Measurements from ENCODE around the gene NUAK2. TPM values are rescaled to one million over a fixed set of nuclear protein-coding genes. Genes with fewer than 3 reads are reported as not detected.
A peak's percentile ranks its signal among the peaks of the same experiment; 100 is the strongest.
"Not testable (repeated sequence)": the region's sequence is repeated elsewhere in the genome, so short reads cannot be mapped to it uniquely, and the experiment has no call there.

NUAK2 gene
- 0.71 TPM for polyA plus RNA-seq (ENCODE audit: insufficient read length)

DNA sequence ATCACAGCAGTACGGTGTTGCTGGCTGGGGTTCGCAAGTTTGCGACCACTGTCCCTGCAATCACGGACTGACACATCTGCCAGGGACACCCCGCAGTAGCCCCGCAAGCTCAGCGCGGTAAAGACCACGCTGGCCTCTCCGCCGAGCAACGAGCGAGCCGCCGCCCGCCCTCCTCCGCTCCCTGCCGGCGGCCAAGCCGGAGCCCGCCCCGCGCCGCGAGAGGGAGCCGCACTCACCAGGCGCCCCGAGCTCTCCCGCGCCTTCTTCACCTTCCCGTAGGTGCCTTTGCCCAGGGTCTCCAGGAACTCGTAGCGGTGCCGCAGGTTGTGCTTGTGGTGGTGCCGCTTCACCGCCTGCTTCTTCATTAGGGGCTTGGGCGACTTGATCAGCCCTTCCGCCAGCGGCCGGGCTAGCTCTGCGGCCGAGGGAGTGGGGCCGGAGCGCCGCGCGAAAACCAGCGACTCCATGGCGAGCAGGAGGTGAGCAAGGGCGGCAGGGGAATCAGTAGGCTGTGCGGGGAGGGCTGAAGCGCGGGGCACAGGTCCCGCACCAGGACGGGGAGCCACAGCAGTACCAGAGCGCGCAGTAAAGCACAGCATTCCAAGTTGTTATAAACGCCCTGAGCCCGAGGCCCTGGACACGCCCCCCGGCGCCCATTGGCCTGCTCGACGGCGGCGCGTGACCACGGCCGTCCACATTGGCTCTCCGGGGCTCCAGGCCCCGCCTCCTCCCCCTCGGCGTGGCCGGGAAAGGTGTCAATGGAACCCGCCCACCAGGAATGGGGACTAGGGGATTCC lies at the start of gene NUAK2:
NUAK2 (minus strand) TSS at position 584 of the 797 bp plus-strand sequence; CDS start at position 467, 117 bp downstream.
- DNase-seq = peak; percentile 72

DNA sequence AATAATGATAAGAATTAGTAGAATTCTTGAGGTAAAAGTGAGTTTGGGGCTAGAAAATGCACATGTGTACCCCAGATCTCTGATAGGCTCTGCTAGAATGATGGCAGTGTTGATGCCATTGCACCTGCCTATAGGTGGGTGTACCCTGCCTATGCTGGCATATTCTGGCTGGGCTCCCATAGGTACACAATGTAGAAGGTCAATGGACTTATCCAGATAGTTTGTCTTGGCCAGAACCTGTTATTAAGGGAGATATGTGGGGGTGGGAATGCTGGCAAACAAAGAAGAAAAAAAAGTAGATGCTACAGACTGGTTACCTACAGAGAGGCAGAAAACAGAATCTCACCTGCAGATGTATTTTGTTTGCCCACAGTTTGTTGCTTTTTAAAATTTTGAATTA lies 49.2 kb upstream of the NUAK2 start:
- no peak for DNase-seq

DNA sequence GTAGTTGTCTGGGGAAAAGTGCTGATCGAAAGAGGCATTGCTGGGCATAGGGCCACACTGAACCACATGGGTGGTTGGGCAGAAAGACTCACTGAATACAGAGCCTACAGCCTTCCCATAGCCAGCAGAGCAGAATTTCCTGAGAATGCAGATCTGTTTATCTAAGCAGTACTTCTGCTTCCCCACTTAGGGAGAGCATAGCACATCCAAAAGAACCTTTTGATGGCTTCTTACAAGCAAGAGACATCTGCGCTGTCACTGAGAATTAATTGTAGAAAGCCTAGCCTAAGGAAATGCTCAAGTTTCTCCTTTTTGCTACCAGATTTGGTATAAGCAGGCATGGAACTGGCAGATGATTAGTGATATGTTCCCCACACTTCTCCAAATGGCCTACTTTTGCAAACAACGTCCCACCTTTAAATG lies 48.2 kb upstream of the NUAK2 start:
- DNase-seq = no peak

DNA sequence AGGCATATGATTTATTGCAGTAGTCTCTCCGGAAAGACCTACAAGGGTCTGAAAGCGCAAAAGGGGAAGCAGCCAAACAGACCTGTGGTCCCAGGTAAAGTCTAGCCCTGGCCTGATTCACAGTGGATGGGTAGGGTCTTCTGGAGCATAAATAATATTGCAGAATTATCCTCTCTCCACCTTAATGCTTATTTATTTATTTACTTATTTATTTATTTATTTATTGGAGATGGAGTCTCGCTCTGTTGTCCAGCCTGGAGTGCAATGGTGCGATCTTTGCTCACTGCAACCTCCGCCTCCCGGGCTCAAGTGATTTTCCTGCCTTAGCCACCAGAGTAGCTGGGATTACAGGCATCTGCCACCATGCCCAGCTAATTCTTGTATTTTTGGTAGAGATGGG lies 46.9 kb upstream of the NUAK2 start:
- DNase-seq = no peak

DNA sequence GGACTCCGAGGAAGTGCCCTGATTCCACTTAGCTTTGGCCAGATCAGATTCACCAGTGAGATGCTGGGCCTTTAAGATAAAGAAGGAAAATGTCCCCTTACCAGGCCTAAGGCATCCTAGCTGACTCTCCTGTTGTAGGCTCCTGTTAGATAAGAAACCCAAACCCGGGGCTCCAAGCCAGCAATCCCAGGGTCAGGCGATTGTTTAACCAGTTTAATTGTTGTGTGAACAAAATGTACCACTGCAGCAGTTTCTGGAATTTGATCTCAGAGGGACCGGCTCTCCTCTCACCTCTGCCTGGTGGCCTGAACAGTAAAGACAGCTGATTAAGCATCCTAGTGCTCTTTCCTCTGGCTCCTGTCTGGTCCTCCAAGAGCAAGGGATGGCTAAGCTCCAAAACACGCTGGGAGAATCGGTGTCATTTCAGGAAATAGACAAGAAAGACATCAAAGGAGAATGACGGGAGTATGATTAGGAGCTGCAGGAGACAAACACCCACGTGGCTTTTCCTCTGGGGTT lies 44.5 kb upstream of the NUAK2 start:
- DNase-seq = no peak

DNA sequence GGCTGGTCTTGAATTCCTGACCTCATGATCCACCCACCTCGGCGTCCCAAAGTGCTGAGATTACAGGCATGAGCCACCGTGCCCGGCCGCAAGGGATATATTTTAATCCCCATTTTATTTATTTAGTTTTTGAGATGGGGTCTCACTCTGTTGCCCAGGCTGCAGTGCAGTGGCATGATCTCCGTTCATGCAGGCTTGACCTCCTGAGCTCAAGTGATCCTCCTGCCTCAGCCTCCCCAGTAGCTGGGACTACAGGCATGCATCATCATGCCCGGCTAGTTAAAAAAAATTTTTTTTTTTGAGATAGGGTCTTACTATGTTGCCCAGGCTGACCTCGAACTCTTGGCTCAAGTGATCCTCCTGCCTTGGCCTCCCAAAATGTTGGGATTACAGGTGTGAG lies 43.5 kb upstream of the NUAK2 start:
- not testable (repeated sequence) for DNase-seq

DNA sequence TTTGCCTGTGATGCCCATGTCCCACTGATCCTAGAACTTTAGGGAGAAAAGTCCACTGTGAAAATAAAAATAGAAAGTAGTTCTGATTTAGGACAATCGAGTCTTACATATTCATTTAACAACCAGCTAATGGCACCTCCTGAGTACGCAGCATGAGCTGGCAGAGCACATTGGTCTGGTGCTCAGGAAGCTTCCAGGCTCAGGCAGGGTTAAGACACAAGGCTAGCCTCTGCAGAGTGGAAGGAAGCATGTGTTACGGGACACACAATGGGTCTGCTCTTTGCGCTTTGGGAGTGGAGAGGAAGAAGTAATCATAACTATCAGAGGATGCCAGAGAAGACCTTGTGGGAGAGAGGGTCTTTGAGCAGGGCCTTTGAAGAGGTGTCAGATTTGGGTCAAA lies 39.3 kb upstream of the NUAK2 start:
- no peak for DNase-seq

DNA sequence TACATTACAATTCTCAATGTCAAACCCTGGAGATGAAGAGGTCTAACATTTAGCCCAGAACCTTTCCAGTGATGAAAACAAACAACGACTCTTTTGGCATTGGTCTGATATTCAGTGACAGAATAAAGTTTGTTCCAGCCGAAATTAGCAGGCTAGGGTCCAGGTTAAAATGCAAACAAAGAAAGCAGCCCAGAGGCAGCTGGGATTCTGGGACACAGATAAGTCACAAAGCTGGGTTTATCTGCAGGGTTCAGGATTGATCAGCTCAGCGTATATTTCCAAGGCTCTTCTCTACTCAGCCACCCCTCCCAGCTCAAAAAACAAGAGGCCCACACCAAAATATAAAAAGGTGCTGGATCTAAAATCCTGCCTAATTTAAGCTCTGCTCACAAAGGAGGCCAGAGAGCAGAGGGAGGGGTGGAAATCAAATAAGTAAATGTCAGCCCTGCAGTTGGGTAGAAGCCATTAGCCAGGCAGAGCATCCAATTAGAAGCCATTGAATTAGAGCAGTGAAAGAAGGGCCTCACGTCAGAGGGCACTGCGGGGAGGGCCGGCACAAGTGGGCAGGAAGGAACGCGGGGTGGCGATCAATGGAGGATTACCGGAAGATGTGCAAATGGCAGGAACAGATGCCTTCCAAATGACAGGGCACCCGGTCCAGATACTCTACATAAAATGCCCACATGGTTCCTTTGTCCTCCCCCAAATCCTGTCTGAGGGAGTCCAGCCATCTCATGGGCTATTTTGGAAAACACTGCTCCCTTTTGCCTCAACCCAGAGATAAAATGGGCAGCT lies 38.4 kb upstream of the NUAK2 start:
- no peak for DNase-seq

DNA sequence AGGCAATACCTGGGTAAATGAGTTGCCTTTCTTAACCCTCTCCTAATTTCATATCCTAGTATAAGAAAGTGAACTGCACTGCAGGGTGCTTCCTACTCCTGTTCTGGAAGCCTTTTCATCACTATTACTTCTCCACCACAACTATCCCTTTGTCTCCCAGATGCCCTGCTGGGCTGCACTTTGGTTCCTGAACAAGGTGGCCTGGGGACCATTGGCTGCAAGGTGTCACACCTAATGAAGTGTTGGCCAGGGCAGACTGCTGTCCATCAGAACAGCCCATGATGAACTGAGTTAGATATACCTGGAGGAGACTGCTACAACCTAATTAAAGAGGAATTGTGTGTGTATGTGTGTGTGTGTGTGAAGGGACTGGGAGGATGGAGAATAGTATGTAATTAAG lies 37.0 kb upstream of the NUAK2 start:
- DNase-seq = no peak

DNA sequence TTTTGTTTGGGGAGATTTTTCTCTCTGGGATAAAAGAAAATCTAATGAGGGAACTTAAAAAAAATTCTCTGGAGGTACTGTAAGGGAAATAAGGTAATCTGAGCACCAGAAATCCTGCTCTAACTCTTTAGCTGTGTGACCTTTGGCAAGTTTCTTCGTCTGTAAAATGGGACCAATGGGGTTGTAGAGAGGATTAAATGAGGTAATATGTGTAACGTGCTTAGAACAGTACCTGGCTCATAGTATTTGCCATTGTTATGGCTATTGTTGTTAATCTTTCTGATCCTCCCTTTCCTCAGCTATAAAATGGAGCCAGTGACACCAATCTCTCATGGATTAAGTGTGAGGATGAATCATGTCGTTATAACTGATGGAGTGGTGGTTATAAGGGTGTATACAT lies 36.0 kb upstream of the NUAK2 start:
- DNase-seq = no peak

DNA sequence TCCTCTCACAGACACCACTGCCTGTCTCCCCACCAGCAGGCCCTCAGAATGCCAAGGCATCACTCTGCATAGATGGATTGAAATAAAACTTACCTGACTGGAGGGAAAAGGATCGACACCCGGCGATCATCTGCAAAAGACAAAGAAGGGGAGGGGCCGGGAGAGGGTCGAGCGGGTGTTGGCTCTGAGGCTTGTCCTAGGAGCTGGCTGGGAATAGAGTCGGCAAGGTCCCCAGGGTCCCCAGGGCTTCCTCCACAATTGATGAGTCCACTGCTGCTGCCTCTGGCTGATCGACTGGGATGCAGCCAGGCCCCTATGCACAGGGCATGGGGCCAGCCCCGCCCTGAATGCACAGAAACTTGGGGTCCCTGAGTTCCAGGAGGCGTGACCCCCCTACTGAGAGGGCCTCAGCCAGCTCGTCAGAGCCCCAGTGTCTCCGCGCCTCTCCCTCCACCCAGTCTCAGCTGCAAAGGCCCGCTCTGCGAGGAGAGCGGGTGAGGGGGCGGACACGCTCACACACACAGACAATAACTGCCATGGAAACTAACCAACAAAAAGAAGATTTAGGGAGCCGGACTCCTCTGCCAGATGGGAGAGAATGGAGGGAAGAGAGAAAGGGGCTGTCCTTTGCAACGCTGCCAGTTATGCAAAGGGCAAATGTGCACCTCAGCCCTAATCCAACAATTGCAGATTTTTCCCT lies 35.0 kb upstream of the NUAK2 start, which contains the start of gene KLHDC8A:
KLHDC8A (minus strand) TSS at position 483 of the 700 bp plus-strand sequence. CDS start 13,318 bp downstream, outside the sequence.
- DNase-seq = peak; percentile 74

DNA sequence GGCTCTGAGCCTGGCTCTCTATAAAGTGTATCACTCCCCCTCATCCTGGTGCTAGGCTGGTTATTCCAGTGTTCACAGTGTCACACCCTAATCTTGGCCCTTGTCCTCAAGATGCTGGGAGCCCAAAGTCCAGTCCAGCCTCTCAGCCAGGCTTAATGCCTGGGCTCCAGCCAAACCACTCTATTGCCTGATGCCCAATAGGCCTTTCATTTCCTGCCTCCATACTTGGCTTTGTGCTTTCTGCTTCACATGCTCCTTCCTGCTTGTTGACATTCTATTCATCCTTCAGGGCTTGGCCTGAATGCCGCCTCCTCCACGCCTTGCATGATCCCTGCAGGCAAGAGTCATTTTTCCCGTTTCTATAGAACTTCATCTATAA lies 33.5 kb upstream of the NUAK2 start:
- no peak for DNase-seq

DNA sequence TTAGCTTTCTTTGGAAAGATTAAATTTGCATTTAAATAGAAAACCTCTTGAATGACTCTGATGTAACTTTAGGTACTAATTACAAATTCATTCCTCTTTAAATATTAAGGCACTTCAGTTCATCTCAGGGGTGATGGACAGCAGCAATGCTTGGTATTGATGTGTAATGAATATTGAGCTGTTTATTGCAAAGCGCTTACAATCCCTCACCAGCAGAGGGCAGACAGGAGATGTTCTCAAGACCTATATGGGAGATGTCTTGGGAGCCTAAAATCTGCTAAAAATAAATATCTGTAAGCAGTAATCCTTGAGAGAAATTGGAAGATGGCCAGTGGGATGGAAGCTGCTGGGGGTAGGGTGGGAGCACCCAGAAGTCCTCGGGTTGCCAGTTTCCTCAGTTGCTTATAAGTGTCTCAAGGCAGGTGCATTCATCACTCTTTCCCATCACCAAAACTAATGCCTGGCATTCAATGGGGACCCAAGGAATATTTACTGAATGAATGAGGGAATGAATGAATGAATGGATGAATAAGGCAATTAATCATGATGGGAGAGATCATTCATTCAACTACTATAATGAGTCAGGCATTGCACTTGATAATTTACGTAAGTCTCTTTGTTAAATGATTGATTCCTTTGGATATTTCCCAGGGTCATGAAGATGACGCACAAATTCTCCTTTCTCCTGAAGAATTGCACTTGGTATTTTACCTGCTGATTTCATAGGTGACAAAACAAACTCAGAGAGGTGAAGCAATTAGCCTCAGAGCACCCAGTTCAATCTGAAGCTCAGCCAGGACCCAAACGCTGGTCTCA lies 32.9 kb upstream of the NUAK2 start:
- DNase-seq = peak; percentile 68

DNA sequence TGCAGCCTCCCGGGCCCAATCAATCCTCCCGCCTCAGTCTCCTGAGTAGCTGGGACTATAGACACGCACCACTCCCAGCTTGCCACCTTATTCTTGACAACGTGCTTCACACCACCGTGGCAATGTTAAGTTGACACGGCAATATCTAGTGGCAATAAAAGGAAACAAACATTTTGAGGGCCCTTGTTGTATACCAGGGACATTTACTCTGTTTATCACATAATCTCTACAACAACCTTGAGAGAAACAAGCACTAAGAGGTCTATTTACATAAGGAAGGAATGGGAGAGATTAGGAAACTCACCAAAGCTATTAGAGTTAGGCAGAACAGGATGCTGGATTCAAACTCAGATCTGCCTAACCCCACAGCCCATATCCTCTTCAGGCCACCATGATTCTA lies 32.1 kb upstream of the NUAK2 start:
- DNase-seq = no peak

DNA sequence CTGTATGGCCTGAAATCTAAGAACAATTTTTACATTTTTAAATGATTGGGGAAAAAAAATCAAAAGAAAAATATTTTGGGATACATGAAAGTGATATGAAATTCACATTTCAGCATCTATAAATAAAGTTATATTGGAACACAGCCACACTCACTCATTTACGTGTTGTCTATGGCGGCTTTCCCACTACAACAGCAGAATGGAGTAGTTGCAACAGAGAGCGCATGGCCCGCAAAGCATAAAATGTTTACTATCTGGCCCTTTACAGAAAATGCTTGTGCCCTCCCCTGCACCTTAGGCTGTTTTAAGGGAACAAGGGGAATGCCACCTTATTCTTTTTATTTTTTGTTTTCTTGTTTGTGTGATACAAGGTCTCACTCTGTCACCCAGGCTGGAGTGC lies 31.6 kb upstream of the NUAK2 start:
- no peak for DNase-seq

DNA sequence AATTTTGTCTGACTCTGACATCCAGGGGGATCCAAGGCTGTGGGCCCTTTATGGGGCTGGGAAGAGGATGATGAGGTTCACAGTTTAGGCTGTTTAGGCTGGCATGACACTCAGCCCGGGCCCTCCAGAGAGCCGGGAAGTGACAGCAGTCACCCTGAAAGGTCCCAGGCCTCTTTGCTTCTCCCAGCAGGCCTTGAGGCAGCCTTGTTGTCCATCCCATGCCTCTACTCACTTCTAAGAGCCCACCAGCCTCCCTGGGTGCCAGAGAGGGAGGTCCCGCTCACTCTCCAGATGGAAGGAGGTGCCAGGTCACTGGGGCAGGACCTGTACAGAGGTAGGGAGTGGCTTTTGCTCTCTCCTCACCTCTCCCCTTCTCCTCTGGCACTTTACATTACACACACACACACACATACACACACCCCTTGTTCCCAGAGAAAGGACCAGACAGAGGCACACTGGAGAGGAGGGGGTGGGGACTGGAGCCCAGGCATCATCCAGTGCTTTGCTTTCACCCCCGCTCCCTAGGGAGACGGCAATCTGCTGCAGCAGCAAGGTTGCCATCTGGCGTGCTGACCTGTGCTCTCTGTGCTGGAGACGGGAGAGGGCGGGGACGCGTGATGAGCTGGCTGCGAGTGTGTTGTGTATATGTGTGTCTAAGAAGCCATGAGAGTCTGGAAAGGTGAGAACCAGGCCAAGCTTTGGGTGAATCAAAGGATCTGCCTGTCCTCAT lies 30.6 kb upstream of the NUAK2 start:
- no peak for DNase-seq

DNA sequence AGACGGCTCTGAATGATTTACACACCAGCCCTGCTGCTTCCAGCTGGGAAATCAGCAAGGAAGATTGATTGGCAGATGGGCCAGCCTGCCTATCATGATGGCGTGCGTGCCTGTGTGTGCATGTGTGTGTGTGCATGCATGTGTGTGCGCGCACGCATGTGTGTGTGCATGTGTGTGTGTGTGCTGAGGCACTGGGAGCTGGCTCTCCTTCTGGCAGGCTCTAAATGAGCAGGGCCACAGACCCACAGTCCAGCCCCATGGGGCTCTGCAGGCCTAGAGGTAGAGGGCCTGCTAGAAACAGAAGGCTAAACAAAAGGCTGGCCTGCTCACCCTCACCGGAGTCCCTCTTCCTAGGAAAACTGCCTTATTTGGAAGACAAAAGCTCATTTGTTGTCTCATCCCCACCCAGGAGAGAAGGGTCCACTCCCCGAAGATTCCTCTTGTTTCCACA lies 29.2 kb upstream of the NUAK2 start:
- DNase-seq = no peak

DNA sequence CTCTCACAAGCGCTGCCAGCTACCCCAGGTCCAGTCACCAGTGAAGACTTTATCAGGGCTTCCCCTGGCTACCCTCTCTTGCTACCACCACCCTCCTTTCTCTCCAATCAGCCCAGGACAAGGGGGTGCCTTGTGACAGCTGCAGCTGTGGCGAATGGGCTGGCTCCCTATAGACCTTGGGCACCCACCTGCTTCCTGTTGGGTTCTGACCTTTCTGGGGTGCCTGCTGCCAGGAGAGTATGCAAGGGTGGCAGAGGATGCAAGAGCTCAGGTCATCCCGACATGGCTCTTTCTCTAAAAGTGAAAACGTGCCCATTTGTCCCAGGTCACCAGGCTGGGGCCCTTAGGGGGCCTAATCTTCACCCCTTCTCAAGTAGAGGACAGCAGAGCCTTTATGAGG lies 28.6 kb upstream of the NUAK2 start:
- no peak for DNase-seq

DNA sequence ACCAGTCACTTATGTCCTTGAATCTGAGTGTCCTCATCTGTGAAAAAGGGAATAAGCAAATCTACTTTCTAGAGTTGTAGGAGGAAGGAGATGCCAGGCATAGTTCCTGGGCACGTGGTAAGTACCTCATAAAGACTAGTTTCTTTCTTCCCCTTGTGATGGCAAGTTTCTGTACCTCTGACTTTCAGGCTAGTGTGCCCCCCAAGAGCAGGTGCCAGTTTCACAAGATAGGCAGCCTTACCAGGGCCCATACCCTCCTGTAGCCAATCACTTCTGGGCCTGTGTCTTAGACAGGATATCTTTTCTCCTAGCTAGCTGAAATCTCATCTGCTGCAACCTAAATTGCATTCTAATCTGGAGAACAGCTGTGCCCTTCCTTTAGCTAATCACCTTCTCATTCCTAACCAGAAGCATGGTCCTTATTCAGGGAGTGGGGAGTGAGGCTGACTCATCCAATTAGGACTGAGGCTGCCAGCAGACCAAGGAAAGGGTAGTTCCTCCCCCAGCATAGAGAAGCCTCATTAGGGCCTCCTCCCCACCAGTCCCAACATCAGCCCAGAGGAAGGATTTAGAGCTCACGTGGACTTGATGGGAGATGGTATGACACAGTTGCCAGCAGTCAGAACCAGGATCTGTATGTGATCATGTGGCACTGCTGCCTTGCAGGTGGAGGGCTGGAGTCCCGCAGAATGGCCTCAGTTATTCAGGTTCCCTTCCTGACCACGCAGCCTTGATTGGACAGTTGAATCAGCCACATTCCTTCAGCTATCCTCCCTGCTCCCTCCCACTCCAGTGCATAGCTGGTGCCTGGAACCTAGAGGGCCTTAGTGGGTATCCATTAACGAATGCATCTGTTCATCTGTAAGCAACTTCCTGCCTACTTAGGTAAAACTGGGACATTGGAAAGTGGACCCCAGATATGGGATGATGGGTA lies 27.3 kb upstream of the NUAK2 start:
- DNase-seq = no peak

DNA sequence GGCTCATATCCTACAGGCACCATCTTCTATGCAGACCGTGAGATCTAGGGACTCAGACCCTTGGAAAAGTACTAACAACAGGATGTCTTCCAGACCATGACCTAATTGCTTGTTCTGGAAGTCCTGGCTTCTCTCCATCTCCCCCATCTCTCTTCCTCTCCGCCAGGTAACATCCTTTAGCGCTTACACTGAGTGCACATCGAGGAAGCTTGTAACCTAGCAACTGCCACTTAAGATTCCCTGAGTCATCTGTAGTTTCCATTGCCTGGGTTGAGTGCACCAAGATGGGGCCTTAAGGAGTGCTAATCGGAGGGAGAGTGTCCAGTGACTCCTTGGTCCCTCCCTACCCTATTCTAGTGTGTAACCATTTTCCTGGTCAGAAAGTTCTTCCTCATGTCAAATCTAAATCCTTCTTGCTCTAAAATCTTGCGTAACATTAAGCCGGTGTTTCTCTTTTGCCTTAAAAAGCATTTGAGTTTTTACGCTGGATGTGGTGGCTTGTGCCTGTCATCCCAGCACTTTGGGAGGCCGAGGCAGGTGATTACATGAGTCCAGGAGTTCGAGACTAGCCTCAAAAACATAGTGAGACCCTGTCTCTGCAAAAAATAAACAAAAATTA lies 25.5 kb upstream of the NUAK2 start:
- no peak for DNase-seq

Measured in hindlimb muscle (tissue), 1 donor.